ENCODE measurements around the gene TADA3. TPM values are rescaled to one million over a fixed set of nuclear protein-coding genes. Genes with fewer than 3 reads are reported as not detected.

Gene TADA3
- total RNA-seq, 2 experiments from 2014 or later = 51.6 to 58.5 TPM

GRCh38 chr3:9757427-9757826 lies 34.8 kb downstream of the TADA3 start:
- DNase-seq (ENCODE audit: low spot score) = no peak
- H2AFZ ChIP-seq (ENCODE audit: low read length) = no peak overlapping the region
- no peak overlapping the region for H3K4me3 ChIP-seq (ENCODE audit: low read depth, low read length, poor library complexity, severe bottlenecking)
- no peak overlapping the region for H3K27ac ChIP-seq (ENCODE audit: low read depth, low read length, poor library complexity, severe bottlenecking)
- H4K20me1 ChIP-seq (ENCODE audit: insufficient read depth, low read length) = no peaks in the 10 kb centered on the region
- intact Hi-C loops (cut with micrococcal nuclease; ENCODE audit: unreplicated experiment) = loop anchor here (10.0 kb wide), 1 partner anchor 637 kb away; no protein-coding TSS in a partner anchor
- H3K9me2 ChIP-seq (ENCODE audit: insufficient read depth, low read length) = no peaks in the 10 kb centered on the region
- peaks cover 25% of the 10 kb centered on the region for H3K4me1 ChIP-seq (ENCODE audit: insufficient read depth, low read length, poor library complexity, severe bottlenecking)
- peaks cover 89% of the 10 kb centered on the region for H3K36me3 ChIP-seq (ENCODE audit: insufficient read depth, low read length)
- H3K79me2 ChIP-seq (ENCODE audit: insufficient read depth, low read depth, low read length) = no peaks in the 10 kb centered on the region
- H3K4me2 ChIP-seq (ENCODE audit: low read length) = no peak overlapping the region
- H3K9me3 ChIP-seq (ENCODE audit: low read length) = no peaks in the 10 kb centered on the region
- TF ChIP-seq EZH2phosphoT487 (IDR thresholded peaks at IDR 0.05; ENCODE audit: borderline replicate concordance, low read depth, low read length) (no peak), CTCF (conservative IDR thresholded peaks at IDR 0.05; ENCODE audit: low read length) (no peak)
- BruUV-seq (replicated peaks) = no TSS peak
- CTCF ChIA-PET (ENCODE audit: unreplicated experiment) = no interaction called here
- POLR2A ChIA-PET = interaction anchor here (0.5 kb wide), 1 partner anchor 202 kb away, joined by 3 read pairs; no protein-coding TSS in a partner anchor

GRCh38 chr3:9754678-9755077 lies 37.6 kb downstream of the TADA3 start:
- Histone ChIP-seq H3K27ac (ENCODE audit: low read depth, low read length, poor library complexity, severe bottlenecking) (peak overlapping the region; percentile 22), H3K4me2 (ENCODE audit: low read length) (peak overlapping the region; percentile 28; the same call in 1 of the 2 replicates)
- TF ChIP-seq CTCF (conservative IDR thresholded peaks at IDR 0.05; ENCODE audit: low read length) (no peak), EZH2phosphoT487 (IDR thresholded peaks at IDR 0.05; ENCODE audit: borderline replicate concordance, low read depth, low read length) (no peak)

More at GRCh38 chr3:9754678-9755077, 37.6 kb downstream of the TADA3 start:
- POLR2A ChIA-PET = interaction anchor here (0.5 to 2.3 kb wide), 3 partner anchors 20 to 84 kb away, joined by 3 to 7 read pairs (median 6); no protein-coding TSS in a partner anchor
- Histone ChIP-seq H3K9me2 (ENCODE audit: insufficient read depth, low read length) (no peaks in the 10 kb centered on the region), H3K4me3 (ENCODE audit: low read depth, low read length, poor library complexity, severe bottlenecking) (peak overlapping the region; percentile 6), H4K20me1 (ENCODE audit: insufficient read depth, low read length) (no peaks in the 10 kb centered on the region), H3K4me1 (ENCODE audit: insufficient read depth, low read length, poor library complexity, severe bottlenecking) (peaks cover 38% of the 10 kb centered on the region), H3K9me3 (ENCODE audit: low read length) (no peaks in the 10 kb centered on the region), H3K36me3 (ENCODE audit: insufficient read depth, low read length) (peaks cover 88% of the 10 kb centered on the region), H3K79me2 (ENCODE audit: insufficient read depth, low read depth, low read length) (peaks cover 19% of the 10 kb centered on the region), H2AFZ (ENCODE audit: low read length) (no peak overlapping the region)
- DNase-seq (ENCODE audit: low spot score) = peak; percentile 21
- intact Hi-C loops (cut with micrococcal nuclease; ENCODE audit: unreplicated experiment) = loop anchor here (5.0 to 10.0 kb wide), 2 partner anchors 178 to 640 kb away; partner anchors contain the start of gene CRELD1
- no TSS peak for BruUV-seq (replicated peaks)
- CTCF ChIA-PET (ENCODE audit: unreplicated experiment) = no interaction called here
